SK-N-SH (cell line): ENCODE results near the gene CLEC7A.

Experiments
- CTCF ChIP-seq: fragments of 200-600 bp; sonication (generic); IDR thresholded peaks from 2 replicates; pipeline ENCODE4 v1.6.1; 2017; ENCODE audit warnings: antibody characterized with exemption, mild to moderate bottlenecking, moderate library complexity
- EZH2phosphoT487 ChIP-seq: fragments of 200-600 bp; sonication (generic); IDR thresholded peaks from 2 replicates; pipeline ENCODE4 v1.6.1; 2017; ENCODE audit warnings: low read depth, mixed run types, mild to moderate bottlenecking, antibody characterized with exemption, moderate library complexity, borderline replicate concordance
- GATA2 ChIP-seq: sonication (generic); formaldehyde crosslinking; IDR thresholded peaks from 2 replicates; pipeline ENCODE4 v1.5.0; 2020; ENCODE audit warnings: mild to moderate bottlenecking, missing genetic modification reagents
- PBX3 ChIP-seq: IDR thresholded peaks from 2 replicates; pipeline ENCODE4; 2012
- POLR2AphosphoS5 ChIP-seq: IDR thresholded peaks from 2 replicates; pipeline ENCODE4 v1.6.1; 2012; ENCODE audit warnings: low read depth, low read length
- REST ChIP-seq: IDR thresholded peaks from 2 replicates; pipeline ENCODE4 v1.6.1; 2012; ENCODE audit warnings: mild to moderate bottlenecking, low read depth, low read length, moderate library complexity
- USF1 ChIP-seq: IDR thresholded peaks from 2 replicates; pipeline ENCODE4 v1.4.0; 2012; ENCODE audit warnings: low read depth, borderline replicate concordance

GRCh38 chr12:10067264-10067663 is 62.7 kb downstream of the CLEC7A start:
- TF ChIP-seq REST (no peak), EZH2phosphoT487 (no peak), CTCF (no peak), PBX3 (no peak), USF1 (no peak), POLR2AphosphoS5 (no peak), GATA2 (no peak)
